HG03139 (cell line): Measurements from ENCODE around the gene KRAS.
"Not testable (repeated sequence)": the region's sequence is repeated elsewhere in the genome, so short reads cannot be mapped to it uniquely, and the experiment has no call there.

ENCODE experiments used
- ATAC-seq: cut with Tn5 transposase; IDR thresholded peaks from one replicate; pipeline ENCODE4 v1.9.1; 2021; ENCODE audit not compliant: unreplicated experiment

KRAS gene

GRCh38 chr12:25250744-25251730 is at the start of gene KRAS:
KRAS (minus strand) TSS chr12:25250929.
- peak; percentile 75 for ATAC-seq

GRCh38 chr12:25296381-25296780 is 45.7 kb upstream of the KRAS start:
- no peak for ATAC-seq

GRCh38 chr12:25295361-25295760 is 44.6 kb upstream of the KRAS start:
- ATAC-seq: no peak

- no peak for ATAC-seq
Observed at GRCh38 chr12:25293653-25294052, 42.9 kb upstream of the KRAS start.

- not testable (repeated sequence) for ATAC-seq
Observed at GRCh38 chr12:25292810-25293221, 42.1 kb upstream of the KRAS start.

- no peak for ATAC-seq
Observed at GRCh38 chr12:25287610-25288009, 36.9 kb upstream of the KRAS start.

GRCh38 chr12:25286837-25287236 is 36.1 kb upstream of the KRAS start:
- no peak for ATAC-seq

GRCh38 chr12:25284024-25284423 is 33.3 kb upstream of the KRAS start:
- no peak for ATAC-seq

- no peak for ATAC-seq
Observed at GRCh38 chr12:25283006-25283405, 32.3 kb upstream of the KRAS start.

- ATAC-seq: no peak
Observed at GRCh38 chr12:25280082-25280481, 29.4 kb upstream of the KRAS start.

- no peak for ATAC-seq
Observed at GRCh38 chr12:25278269-25278668, 27.5 kb upstream of the KRAS start.

- ATAC-seq: no peak
Observed at GRCh38 chr12:25276199-25276937, 25.6 kb upstream of the KRAS start.

GRCh38 chr12:25271486-25272098 is 20.9 kb upstream of the KRAS start:
- no peak for ATAC-seq

GRCh38 chr12:25269701-25270100 is 19.0 kb upstream of the KRAS start:
- peak; percentile 77 for ATAC-seq

GRCh38 chr12:25266497-25266896 is 15.8 kb upstream of the KRAS start:
- no peak for ATAC-seq

- ATAC-seq: no peak
Observed at GRCh38 chr12:25264862-25265261, 14.1 kb upstream of the KRAS start.

GRCh38 chr12:25264114-25264513 is 13.4 kb upstream of the KRAS start:
- no peak for ATAC-seq

- ATAC-seq: no peak
Observed at GRCh38 chr12:25263594-25263993, 12.9 kb upstream of the KRAS start.

GRCh38 chr12:25262389-25263074 is 11.8 kb upstream of the KRAS start:
- ATAC-seq: no peak

GRCh38 chr12:25257590-25258324 is 7.0 kb upstream of the KRAS start:
- no peak for ATAC-seq
